NCI-H1092 (cell line): Measurements from ENCODE around the gene CTH.
"Not testable (repeated sequence)": the region's sequence is repeated elsewhere in the genome, so short reads cannot be mapped to it uniquely, and the experiment has no call there.

Experiments
- DNase-seq: peaks from one replicate; lab custom pipeline; 2025; lab: John Stamatoyannopoulos, UW

CTH gene

GRCh38 chr1:70409136-70409535 lies 1.9 kb upstream of the CTH start:
- no peak for DNase-seq

DNA sequence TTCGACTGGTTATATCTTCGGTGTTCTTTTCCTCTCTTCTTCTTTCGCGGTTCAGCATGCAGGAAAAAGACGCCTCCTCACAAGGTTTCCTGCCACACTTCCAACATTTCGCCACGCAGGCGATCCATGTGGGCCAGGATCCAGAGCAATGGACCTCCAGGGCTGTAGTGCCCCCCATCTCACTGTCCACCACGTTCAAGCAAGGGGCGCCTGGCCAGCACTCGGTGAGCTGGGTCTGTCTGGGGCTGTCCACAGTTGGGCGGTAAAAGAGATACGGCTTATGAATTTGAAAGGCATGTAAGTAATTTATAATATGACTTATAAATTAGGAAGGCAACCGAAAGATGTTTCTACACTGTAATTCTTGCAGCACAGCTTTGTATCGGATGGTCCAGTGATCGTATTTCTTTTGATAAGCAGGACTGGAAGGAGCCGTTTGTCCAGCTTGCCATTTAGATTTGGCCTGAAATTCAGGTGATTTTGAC lies 334 bp downstream of the CTH start:
- no peak for DNase-seq

DNA sequence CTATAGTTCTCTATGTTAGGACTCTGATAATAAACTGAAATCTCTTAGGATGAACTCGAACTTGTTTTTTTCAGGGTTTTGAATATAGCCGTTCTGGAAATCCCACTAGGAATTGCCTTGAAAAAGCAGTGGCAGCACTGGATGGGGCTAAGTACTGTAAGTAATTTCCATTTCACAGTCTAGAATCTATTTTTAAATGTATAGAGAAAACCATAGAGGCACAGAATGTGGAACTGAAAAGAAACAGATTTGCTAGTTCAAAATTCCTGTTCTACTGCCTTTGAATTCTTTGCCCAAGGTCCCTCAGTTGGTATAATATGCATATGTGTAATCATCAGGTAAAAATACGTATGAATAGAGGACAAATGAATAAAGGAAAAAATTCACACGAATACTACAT lies 4.8 kb downstream of the CTH start:
- no peak for DNase-seq

DNA sequence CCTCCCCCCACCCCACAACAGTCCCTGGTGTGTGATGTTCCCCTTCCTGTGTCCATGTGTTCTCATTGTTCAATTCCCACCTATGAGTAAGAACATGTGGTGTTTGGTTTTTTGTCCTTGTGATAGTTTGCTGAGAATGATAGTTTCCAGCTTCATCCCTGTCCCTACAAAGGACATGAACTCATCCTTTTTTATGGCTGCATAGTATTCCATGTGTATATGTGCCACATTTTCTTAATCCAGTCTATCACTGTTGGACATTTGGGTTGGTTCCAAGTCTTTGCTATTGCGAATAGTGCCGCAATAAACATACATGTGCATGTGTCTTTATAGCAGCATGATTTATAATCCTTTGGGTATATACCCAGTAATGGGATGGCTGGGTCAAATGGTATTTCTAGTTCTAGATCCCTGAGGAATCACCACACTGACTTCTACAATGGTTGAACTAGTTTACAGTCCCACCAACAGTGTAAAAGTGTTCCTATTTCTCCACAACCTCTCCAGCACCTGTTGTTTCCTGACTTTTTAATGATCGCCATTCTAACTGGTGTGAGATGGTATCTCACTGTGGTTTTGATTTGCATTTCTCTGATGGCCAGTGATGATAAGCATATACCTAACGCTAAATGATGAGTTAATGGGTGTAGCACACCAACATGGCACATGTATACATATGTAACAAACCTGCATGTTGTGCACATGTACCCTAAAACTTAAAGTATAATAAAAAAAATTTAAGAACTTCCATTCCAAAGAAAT lies 8.1 kb downstream of the CTH start:
- DNase-seq: not testable (repeated sequence)

- no peak for DNase-seq
Measured at GRCh38 chr1:70420320-70420719, 9.3 kb downstream of the CTH start.

DNA sequence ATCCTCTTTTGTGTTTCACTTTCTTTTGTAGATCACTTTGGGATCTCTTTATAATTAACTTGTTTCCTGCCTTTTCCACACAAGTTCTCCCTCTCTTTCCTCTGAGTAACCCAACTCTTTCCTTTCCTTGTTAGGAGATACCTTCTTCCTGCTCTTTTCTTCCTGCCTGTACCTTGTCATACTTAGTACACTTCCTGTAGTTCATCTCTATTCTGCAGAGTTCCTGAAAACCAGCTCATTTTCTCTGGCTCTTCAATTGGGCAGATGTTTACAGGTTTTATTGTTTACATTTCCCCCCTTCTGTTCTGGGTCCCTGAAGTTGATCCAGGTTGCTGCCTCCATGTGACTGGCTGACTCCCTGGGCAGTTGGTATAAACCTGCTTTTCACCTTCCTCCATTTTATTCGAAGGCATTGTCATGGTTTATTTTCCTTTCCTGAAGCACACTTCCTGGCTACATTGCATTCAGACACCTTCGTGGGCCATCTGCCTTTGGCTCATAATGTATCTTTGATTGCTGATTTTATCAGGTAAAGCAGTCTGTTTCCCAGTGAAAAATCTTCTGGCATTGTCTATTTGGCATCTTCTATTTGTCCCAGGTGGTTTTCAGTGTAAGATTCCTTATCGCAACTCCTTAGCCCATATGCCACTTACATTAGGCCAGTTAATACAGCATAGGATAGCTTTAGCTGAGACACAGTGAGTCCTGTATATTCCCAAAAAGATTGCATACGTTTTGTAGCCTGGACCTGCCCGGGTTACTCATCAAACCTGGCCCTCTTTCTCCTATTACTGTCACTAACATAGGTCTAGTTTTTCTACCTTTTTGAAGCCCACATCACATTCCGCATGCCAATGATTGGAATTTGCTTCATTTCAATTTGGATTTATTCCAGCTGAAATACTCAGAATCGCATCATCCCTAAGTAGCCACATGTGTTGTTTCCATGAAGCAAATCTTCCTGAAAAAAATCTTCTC lies 15.4 kb downstream of the CTH start:
- DNase-seq: no peak

DNA sequence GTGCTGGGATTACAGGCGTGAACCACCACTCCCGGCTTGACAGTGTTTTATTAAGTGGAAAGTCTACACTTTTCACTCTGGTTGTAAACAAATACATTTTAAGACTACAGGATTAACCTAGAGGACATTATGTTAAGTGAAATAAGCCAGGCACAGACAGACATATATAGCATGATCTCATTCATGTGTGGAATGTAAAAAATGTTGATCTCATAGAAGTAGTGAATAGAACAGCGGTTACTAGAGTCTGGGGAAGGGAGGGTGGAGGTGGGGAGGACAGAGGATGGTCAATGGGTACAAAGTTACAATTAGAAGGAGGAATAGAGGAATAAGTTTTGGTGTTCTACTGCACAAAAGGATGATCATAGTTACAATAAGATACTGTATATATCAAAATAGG lies 16.9 kb downstream of the CTH start:
- no peak for DNase-seq

DNA sequence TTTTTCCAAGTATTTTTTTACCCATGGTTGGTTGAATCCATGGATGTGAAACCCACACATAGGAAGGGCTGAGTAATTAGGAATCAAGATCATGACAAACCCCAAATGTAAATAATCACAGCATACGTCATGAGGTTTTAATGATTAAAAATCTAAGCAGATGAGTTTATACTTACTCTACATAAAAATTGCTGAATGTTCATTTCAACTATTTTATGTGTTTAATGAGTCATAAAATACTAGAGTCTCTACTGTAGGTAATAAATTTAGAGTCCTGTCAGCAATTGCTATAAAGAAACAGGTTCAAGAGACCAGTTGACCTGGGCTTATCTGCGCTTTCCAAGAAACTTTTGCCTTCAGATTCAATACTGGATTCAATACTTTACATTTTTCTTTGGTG lies 18.2 kb downstream of the CTH start:
- DNase-seq: no peak

DNA sequence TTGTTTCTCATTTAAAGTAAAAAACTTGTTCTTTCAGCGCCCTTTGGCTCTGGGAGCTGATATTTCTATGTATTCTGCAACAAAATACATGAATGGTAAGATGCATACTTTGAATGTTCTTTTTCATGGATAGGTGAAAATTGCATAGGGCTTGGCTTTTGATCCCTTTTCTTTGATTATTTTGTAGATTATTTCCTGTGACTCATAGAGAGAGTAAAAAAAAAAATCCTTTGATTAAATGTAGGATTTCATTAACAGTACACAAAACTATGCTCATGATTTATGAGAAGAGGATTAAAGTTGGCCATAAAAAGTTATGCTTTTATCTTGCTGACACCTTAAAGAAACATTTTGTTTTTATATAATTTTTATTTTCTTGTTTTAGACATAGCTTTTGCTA lies 18.7 kb downstream of the CTH start:
- DNase-seq: no peak

GRCh38 chr1:70431317-70431716 lies 20.2 kb downstream of the CTH start:
- no peak for DNase-seq

DNA sequence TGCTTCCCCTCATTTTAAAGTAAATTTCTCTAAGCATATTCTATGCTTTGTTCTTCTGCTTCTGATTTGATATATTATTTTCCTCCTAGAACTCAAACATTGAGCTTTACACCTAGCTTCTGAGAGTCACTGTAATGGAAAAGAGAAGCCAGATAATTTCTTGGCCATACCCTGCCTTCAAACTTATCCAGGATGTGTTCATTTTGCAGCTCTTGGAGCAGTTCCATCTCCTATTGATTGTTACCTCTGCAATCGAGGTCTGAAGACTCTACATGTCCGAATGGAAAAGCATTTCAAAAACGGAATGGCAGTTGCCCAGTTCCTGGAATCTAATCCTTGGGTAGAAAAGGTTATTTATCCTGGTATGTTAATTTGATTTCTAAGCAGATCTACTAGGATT lies 20.8 kb downstream of the CTH start:
- DNase-seq: no peak

- DNase-seq: no peak
Measured at GRCh38 chr1:70434253-70434859, 23.3 kb downstream of the CTH start.

DNA sequence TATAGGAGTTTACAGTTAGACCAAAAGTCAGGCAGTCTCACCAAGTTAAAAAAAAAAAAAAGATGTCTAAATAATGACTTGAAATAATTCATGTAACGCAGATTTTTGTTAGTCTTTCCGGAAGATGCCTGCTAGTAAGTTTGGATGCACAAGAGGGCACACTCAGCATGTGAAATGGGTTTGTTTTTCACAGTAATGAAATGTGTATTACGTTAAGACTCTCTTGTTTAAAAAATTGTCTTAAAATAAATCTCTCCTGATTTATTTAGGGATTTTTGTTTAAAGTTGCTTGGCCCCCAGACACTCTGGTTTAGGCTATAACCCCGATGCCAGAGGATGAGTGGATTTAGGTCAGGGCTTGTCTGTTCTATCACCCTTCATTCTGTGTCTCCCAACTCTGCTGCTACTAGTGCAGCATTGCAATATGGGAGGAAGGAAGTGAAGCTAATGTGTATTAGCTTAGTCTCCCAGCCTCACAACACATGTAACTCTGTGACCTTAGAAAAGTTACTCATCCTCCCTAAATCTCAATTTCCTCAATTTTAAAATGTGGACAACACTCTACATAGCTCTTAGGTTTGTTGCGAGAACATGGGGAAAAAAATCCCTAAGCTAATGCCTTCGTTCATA lies 25.7 kb downstream of the CTH start:
- DNase-seq: no peak

DNA sequence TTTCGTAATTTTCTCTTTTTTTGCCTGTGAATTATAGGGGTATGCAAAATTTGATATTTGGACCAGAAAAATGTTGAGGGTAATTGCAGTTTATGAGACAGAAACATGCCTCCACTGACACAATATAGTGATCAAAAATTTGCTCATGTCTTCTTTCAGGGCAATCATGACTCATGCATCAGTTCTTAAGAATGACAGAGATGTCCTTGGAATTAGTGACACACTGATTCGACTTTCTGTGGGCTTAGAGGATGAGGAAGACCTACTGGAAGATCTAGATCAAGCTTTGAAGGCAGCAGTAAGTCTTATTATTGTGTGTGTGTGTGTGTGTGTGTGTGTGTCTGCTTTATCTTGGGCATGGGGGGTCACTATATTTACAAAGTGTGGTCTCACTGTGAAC lies 27.5 kb downstream of the CTH start:
- DNase-seq: no peak

GRCh38 chr1:70440642-70441391 lies 29.7 kb downstream of the CTH start:
- DNase-seq: no peak

DNA sequence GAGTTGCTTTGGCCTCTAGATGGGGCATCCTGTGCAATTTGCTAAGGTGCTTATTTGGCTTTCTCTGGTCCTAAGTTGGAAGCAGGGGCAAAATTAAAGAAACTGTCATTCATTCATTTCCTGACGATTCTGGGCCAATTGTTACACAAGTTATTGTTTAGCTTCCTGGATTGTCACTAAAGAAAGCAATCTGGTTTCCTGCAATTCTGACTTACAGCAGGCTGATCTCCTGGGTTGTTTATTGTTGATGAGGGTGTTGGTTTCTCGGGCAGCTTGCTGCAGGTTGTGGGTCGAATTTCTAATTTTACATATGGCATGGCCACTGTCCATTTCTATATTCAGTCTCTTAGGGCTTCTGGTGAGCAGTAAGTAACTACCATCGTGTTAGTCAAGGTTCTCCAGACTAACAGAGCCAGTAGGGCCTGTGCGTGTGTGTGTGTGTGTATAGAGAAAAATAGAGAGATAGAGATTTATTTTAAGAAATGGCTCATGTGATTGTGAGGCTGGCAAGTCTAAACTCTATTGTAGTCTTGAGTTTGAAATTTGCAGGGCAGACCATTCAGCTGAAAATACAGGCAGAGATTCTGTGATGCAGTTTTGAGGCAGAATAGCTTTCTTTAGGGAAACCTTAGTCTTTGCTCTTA lies 30.4 kb downstream of the CTH start:
- no peak for DNase-seq

GRCh38 chr1:70442490-70442889 lies 31.4 kb downstream of the CTH start:
- no peak for DNase-seq

DNA sequence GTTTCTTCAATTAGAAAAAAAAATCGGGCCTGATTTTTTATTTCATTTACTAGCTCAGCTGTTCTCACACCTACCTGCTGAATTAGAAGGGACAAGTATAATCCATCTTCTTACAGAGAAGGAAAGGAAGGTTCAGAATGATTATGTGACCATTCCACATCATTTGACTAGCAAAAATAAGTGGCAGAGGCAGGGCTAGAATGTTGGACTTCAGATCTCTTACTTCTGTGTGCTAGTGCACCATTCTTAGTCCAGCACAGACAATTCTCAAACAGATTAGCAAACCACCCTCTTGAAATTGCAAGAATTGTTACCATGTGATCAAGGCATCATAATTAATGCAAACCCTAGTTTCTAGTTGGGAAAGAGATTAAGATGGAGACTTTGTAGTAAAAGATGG lies 32.7 kb downstream of the CTH start:
- no peak for DNase-seq

GRCh38 chr1:70449049-70449448 lies 38.0 kb downstream of the CTH start:
- no peak for DNase-seq

DNA sequence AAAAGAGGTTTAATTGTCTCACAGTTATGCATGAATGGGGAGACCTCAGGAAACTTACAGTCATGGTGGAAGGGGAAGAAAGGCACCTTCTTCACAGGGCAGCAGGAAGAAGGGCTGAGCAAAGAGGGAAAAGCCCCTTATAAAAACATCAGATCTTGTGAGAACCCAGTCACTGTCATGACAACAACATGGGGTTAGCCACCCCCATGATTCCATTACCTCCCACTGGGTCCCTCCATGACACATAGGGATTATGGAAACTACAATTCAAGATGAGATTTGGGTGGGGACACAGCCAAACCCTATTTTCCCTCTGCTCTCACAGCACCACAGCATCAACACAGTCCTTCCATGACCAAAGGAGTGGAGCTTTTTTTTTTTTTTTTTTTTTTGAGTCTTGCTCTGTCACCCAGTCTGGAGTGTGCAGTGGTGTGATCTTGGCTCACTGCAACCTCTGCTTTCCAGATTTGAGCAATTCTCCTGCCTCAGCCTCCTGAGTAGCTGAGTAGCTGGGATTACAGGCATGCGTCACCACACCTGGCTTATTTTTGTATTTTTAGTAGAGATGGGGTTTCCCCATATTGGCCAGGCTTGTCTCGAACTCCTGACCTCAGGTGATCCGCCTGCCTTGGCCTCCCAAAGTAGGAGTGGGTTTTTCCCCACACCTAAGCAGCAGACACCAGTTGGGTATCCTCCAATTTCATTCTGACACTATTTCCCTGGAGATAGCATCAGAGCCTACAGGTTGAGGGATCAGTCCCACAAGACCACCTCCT lies 41.3 kb downstream of the CTH start:
- DNase-seq: not testable (repeated sequence)
